Globus pallidus (tissue), 1 donor: ENCODE results near the gene TSPAN1.

Experiments used
- DNase-seq: peaks from one replicate; pipeline ENCODE4 v3.0.0-alpha.2; 2015; ENCODE audit warnings: low spot score

Gene TSPAN1

GRCh38 chr1:46160212-46160611 lies 14.7 kb upstream of the TSPAN1 start:
- no peak for DNase-seq

DNA sequence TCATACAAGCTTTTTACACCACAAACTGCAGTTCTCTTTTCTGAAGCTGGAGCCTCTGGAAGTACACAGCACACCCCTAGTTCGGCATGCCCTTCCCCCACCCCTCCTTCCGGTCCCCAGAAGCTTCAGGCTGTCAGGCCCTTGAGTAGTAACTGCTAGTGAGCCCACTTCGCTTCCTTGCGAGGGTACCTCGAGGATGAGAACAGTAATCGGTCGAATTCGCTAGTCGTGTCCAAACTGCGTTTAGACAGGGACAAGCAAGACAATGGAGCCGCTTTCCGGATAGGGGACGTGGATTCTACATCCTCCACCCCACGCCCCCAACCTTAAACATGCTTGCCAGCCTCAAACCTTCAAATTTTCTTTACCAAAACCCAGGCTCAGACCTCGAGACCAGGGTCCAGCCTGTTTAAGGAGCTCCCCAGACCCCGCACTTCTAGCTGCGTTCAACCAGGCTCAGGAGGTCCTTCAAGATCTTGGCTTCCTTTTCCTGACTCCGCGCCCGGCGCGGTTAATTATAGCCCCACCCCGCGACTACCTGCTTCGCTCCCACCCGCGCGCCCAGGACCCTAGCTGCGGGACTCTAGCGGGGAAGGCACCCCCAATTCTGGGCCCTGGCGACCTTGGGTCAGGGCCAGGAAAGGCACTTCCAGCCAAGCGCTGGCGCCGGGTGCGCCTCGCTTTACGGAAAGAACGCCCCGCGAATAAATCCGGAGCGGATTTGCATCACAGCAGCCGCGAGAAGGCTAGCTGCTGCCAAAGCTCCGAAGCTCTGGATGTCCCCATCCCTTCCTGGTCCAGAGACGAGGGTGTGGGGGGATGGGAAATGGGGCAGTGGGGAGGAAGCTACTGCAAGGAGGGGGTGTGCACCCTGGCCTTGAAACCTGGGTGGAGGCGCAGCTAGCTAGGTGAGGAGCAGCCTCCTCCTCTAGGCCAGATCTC lies 8.1 kb upstream of the TSPAN1 start:
- DNase-seq, result no peak

- DNase-seq, result no peak
Observed at GRCh38 chr1:46168477-46168876, 6.4 kb upstream of the TSPAN1 start.

DNA sequence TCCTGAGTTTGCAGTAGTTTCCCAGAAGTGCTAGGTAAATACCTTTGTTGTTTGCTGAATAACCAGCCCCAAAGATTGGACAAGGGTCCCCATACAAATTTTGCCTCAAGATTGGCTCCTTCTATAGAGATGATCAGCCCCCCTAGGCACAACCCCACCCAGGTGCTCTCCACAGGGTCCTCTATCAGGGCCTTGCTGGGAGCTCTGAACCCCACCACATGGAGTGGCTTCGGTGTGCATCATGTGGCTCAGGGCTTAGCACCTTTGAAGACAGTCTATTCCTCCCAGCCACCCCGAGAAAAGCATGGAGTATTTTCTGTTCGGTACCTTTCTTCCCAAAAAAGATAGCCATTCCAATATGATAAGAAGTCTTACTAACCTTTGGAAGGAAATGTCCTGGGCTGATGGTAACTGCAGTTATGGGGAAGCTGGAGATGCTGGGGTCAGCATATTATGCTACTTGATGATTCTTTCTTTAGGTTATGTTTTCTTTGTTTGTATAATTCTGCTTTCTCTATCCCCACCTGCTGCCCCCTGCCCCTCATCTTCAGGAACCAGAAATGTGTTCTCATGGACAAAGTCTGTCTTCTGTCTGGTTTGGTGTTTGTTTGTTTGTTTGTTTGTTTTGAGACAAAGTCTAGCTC lies 5.0 kb upstream of the TSPAN1 start:
- no peak for DNase-seq

GRCh38 chr1:46171351-46171750 lies 3.5 kb upstream of the TSPAN1 start:
- no peak for DNase-seq

DNA sequence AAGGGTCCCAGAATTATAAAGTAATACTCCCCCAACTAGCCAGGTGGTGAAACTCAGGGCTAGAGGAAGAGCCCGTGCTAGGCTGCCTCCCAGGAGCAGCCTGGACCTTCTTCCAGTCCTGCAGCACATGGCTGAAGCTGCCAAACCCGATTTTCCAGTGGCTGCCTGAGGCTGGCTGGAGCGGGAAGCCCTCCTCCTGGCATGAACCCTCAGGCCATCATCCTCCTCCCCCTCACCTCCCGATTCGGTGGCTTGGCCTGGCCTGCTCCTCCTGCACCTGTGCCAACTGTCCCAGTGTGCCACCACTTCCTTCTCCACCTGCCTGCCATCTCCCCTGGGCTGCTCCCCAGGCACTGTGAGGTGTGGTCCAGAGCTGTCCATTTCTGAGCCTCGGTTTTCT lies 3.0 kb upstream of the TSPAN1 start:
- DNase-seq, result no peak

DNA sequence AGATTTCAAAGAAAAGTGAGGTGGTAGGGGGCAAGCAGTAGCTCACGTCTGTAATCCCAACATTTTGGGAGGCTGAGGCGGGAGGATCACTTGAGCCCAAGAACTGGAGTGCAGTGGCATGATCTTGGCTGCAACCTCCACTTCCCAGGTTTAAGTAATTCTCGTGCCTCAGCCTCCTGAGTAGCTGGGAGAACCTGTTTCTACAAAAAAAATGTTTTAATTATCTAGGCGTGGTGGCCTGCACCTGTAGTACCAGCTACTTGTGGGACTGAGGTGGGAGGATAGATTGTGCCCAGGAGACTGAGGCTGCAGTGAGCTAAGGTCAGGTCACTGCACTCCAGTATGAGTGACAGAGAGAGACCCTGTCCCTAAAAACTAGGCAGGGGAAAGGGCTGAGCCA lies 2.6 kb upstream of the TSPAN1 start:
- DNase-seq, result no peak

DNA sequence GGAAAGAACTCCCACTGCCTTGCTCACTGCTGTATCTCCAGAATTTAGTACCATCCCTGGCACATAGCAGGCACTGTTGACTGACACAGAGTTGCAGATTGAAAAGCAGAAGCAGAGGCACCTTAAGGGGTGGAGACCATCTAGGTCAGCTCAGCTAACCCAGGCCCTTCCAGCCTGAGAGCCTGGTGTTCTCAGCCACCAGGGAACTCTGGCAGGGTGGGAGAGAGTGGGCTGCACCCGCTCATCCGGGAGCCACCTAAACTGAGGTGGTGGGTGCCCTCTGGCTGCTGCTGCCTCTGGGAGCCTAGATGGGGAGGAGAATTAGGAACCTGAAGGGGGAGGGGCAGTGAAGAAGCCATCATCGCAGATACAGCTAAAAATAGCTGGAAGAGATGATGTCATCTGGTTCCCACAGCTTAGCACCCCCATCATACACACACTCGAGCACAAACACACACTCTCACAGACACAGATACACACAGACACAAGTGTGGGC lies 1.5 kb upstream of the TSPAN1 start:
- no peak for DNase-seq

- no peak for DNase-seq
Observed at GRCh38 chr1:46175243-46175642, 356 bp downstream of the TSPAN1 start.

- no peak for DNase-seq
Observed at GRCh38 chr1:46176211-46176865, 1.5 kb downstream of the TSPAN1 start, which contains the start of gene P3R3URF. TSS of gene P3R3URF (minus strand) at chr1:46176488. CDS start at chr1:46176471, 17 bp downstream.

GRCh38 chr1:46179138-46180081 lies 4.5 kb downstream of the TSPAN1 start:
- peak; percentile 88 for DNase-seq

DNA sequence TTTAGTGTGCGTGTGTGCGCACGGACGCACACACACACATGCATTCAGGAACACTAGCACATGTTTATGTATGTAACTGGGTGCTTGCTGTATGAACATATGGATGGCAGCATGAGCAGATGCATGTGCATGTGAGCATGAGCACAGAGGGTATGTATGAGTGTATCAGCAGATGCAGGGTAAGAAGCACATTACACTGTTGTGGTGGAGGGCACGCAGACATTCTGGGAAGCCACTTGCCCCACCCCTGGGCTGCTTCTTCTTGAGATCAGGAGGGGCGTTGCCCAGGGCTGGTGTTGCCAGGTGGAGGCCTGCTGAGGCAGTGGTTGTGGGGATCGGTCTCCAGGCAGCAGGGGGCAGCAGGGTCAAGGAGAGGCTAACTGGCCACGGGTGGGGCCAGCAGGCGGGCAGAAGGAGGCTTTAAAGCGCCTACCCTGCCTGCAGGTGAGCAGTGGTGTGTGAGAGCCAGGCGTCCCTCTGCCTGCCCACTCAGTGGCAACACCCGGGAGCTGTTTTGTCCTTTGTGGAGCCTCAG lies 5.3 kb downstream of the TSPAN1 start:
- DNase-seq, result peak; percentile 49

GRCh38 chr1:46181343-46182260 lies 6.7 kb downstream of the TSPAN1 start:
- no peak for DNase-seq

DNA sequence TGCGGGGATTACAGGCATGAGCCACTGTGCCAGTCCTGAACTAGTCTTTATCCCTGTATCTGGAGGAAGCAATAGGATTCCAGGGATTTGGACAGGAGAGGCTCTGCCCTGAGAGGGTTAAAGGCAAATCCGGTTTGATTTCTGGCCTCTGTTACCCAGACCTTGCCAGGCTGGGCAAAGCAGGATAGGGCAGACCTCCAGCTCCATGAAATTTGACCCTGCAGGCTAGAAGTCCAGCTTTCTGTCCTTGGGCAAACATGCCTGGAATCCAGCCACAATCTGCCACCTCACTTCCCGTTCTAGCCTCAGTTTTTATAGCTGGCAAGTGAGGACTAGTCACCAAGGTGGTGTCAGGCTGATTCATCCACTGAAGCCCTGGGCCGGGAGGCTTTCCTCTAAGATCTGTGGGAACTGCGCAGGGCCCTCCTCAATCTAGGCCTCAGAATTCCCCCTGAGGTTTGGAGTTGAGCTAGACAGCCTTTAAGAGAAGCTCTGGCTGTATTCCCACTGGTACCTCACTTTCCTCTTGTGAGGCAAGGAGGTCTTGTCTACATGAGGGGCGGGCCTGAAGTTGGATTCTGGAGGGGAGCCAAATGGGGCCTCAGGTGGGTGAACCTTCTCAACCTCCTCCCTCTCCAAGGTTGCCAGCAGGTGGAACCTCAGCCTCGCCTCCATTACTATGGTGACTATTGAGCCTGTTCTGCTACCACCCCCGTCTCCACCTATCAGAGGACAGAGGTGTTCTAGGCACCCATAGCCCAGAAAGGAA lies 8.4 kb downstream of the TSPAN1 start:
- DNase-seq, result no peak

- DNase-seq, result no peak
Observed at GRCh38 chr1:46183926-46184557, 9.2 kb downstream of the TSPAN1 start.

DNA sequence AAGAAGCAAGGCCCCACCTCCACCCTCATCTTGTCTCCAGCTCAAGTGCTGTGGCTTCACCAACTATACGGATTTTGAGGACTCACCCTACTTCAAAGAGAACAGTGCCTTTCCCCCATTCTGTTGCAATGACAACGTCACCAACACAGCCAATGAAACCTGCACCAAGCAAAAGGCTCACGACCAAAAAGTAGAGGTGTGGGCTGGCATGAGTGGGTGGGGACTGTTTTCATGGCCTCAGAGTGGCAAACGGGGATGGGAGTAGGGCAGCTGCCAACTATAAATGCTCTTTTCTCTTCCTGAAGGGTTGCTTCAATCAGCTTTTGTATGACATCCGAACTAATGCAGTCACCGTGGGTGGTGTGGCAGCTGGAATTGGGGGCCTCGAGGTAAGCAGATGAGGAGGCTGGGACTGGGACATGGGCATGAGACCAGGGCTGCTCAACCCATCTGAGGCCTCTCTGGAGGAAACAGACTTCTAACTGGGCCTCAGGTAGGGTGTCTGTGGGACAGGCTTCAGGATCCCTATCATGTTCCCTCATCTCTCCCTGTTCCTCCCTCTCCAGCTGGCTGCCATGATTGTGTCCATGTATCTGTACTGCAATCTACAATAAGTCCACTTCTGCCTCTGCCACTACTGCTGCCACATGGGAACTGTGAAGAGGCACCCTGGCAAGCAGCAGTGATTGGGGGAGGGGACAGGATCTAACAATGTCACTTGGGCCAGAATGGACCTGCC lies 10.2 kb downstream of the TSPAN1 start:
- DNase-seq, result no peak

DNA sequence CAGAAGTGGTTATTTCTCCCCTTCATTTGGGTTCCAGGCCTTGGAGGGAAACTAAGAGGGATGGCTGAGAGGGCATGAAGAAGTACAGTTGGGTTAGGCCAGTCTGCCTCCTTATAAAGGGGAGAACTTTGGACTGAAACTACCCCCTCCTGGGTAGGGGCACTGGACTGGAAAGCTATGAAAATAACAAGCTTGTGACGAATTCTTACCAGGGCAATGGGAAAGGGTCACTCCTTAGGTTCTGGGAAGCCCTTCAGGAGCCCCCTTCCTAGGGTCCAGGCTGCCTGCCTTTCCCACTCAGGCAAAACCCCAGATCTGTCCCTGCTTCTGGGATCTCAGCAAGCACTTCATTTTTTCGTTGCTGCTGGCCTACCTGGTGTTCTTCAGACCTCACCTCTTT lies 11.2 kb downstream of the TSPAN1 start:
- DNase-seq, result no peak
